Duodenal mucosa (tissue), 2 donors: ENCODE data around the gene SLC35A5.
"Not testable (repeated sequence)": the region's sequence is repeated elsewhere in the genome, so short reads cannot be mapped to it uniquely, and the experiment has no call there.

Experiments
- H3K27ac ChIP-seq: one replicate; pipeline ENCODE4 v1.7.0; 2013; ENCODE audit warnings: low read depth, low read length
- H3K27me3 ChIP-seq, 2 donors: one replicate each; pipeline ENCODE4 v1.7.0; 2013; ENCODE audit warnings: low read length in 2 of 2, control low read depth in 1 of 2; ENCODE audit not compliant: insufficient read depth in 2 of 2, control insufficient read depth in 1 of 2
- H3K36me3 ChIP-seq, 2 donors: one replicate each; pipeline ENCODE4 v1.7.0; 2013; ENCODE audit warnings: low read length in 2 of 2, control low read depth in 1 of 2; ENCODE audit not compliant: insufficient read depth in 2 of 2, control insufficient read depth in 1 of 2
- H3K4me1 ChIP-seq, 2 donors: one replicate each; pipeline ENCODE4 v1.7.0; 2013; ENCODE audit warnings: low read length in 2 of 2, control low read depth in 1 of 2; ENCODE audit not compliant: insufficient read depth in 2 of 2, control insufficient read depth in 1 of 2
- H3K4me3 ChIP-seq, 2 donors: one replicate each; pipeline ENCODE4 v1.7.0; 2013; ENCODE audit warnings: low read length in 2 of 2, low read depth in 1 of 2
- H3K9ac ChIP-seq, 2 donors: one replicate each; pipeline ENCODE4 v1.7.0; 2013; ENCODE audit warnings: low read length in 2 of 2, low read depth in 1 of 2
- H3K9me3 ChIP-seq, 2 donors: one replicate each; pipeline ENCODE4 v1.7.0; 2013; ENCODE audit warnings: low read length in 2 of 2, control low read depth in 1 of 2; ENCODE audit not compliant: control insufficient read depth in 1 of 2

The SLC35A5 gene

DNA sequence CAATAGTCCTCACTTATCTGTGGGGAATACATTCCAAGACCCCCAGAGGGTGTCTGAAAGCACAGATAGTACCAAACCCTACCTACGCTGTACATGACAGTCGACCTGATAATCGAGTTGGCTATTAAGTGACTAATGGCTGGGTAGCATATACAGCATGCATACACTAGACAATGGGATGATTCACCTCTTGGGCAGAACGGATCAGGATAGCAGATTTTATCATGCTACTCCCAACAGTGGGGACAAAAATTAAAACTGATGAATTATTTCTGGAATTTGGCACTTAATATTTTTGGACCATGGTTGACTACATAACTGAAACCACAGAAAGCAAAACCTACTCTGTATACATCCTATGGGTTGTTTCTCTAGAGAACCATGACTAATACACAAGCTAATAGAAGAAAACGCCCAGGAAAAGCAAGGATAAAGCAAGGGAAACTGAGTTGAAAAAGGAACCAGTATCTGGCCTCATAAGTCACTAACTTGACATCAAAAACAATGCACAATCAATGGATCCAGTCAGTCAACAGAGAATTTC is 15.6 kb upstream of the SLC35A5 start:
- Histone ChIP-seq H3K27me3 (no peaks in the 10 kb centered on the region), H3K4me1 (peaks cover 0 to 8% of the 10 kb centered on the region in 2 donors), H3K4me3 (no peak overlapping the region), H3K9me3 (no peaks in the 10 kb centered on the region), H3K36me3 (peaks cover 14 to 45% of the 10 kb centered on the region in 2 donors), H3K9ac (no peak overlapping the region), H3K27ac (no peak overlapping the region)

DNA sequence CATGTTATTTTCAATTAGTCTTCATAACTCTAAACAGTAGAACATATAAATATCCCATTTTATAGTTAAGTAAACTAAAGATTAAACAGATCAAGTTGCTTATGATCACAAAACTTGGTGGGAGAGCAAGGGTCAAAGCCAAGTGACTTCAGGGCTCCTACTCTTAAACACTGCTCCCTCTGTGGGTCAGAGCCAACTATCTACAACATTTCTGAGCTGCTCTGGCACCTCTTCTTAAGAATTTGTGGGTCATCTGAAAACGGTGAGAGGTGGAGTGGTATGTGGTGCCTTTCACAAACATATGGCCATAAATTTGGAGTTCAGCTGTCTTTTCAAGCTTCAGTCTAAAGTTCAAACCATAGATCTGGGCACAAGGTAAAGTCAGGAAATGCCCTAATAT is 11.0 kb upstream of the SLC35A5 start:
- Histone ChIP-seq H3K36me3 (peaks cover 11 to 31% of the 10 kb centered on the region in 2 donors), H3K9me3 (no peaks in the 10 kb centered on the region), H3K4me1 (peaks cover 0 to 12% of the 10 kb centered on the region in 2 donors), H3K4me3 (no peak overlapping the region), H3K27ac (no peak overlapping the region), H3K27me3 (no peaks in the 10 kb centered on the region), H3K9ac (no peak overlapping the region)

DNA sequence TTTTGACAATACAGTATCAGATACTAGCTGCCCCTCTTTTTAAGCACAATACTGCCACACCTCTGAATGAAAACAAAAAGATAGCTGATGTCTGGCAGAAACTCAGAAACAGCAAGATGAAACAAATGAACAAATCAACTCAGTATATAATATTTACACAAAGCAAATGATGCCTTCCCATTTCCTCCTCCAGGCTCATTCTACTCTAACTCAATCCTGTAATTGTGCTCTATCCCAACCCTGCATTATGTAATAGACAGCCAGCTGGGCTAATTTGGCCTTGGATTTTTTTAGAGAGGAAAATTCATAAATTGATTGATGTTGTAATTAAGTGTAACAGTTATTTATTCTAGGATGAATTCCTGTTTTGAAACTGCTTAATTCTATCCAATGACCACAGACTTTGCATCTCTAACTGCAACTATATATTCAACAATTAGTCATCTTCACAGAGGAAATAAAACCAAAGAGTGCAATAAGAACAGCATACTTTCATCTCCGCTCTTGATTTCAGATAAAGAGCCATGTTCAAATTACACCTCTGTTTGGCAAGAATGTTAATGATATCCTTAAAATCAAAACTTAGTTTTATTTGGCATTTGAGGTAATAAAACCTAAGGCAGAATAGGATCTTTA is 6.2 kb upstream of the SLC35A5 start:
- Histone ChIP-seq H3K27ac (no peak overlapping the region), H3K9ac (no peak overlapping the region), H3K27me3 (no peaks in the 10 kb centered on the region), H3K36me3 (no peaks in the 10 kb centered on the region), H3K4me3 (no peak overlapping the region), H3K4me1 (peaks cover 15 to 29% of the 10 kb centered on the region in 2 donors), H3K9me3 (no peaks in the 10 kb centered on the region)

DNA sequence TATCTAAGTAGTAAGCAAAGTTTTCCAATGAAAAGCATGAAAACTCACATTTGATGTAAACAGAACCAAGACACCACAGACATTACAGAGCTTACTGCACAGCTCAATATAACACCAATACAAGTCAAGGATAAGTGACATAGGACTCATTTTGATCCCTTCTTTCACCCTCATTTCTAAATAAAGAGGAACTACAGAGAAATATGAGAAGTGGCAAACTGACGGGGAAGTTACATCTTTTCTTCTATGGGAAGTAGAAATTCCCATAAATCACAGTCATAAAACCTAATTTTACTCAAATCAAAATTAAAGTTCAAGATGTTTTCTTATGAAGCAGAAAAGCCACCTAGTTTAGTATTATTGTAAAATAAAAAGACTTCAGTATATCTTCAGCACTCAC is 3.9 kb upstream of the SLC35A5 start:
- peaks cover 19 to 24% of the 10 kb centered on the region in 2 donors for H3K4me1 ChIP-seq

DNA sequence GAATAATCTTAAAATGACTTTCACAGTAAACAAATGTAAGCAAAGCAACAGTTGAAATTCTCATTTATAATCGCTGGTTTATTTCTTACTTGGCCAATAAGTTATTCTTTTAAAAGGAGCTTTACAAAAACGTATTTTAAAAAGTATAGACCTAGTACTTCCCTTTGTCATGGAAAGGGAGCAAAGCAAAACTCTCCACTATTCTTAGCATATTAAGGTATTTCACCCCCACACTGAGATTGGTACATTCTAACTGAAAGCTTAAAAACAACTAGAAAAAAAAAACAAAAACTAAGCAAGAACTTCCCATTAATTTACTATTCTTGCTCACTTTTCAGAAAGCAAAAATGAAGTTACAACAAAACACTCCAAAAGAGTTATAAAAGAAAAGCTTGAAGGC is 1.5 kb upstream of the SLC35A5 start:
- H3K27ac ChIP-seq = no peak overlapping the region
- no peaks in the 10 kb centered on the region for H3K36me3 ChIP-seq
- H3K9me3 ChIP-seq = no peaks in the 10 kb centered on the region
- peak overlapping the region; percentile 98 to 99 for H3K4me3 ChIP-seq
- H3K4me1 ChIP-seq = peaks cover 29 to 35% of the 10 kb centered on the region in 2 donors
- no peaks in the 10 kb centered on the region for H3K27me3 ChIP-seq
- peak overlapping the region; percentile 86 to 95 for H3K9ac ChIP-seq

More for the DNA sequence above, 3.9 kb upstream of the SLC35A5 start:
- H3K36me3 ChIP-seq = no peaks in the 10 kb centered on the region
- no peak overlapping the region for H3K27ac ChIP-seq
- H3K4me3 ChIP-seq = no peak overlapping the region
- H3K9me3 ChIP-seq = no peaks in the 10 kb centered on the region
- no peak overlapping the region for H3K9ac ChIP-seq
- H3K27me3 ChIP-seq = no peaks in the 10 kb centered on the region

DNA sequence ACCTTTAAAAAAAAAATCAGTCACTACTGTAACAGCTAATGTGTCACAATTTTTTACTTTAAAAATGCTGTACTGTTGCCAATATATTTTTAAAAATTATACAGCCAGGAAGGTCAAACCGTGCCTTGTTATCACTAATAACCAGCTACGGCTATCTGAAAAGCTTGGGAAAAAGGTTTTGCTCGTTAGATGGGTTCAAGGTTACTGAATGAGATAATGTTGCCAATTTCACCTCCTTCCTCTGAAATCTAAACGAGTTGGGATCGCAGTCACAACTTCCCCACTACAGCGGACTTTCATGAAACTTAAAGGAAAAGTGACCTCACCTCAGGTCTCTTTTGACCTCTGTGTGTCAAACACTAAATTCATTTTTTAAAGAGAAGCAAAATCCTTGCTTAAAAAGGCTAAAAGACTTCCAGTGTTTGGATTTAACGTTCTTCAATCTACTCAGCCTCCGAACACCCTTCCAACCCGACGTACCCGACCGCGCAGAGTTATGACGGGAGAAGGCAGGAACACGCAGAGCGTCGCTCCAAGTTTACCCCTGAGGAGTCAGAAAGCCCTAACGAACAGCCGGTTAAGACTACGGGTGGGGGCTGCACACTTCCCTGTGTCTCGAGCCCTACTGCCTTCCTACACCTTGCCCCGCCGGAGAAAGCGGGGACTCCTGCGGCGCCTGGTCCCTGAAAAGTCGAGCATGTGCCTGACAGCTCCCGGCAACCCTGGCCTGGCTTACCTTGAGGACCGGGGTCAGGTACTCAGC is 943 bp upstream of the SLC35A5 start:
- peaks cover 23 to 35% of the 10 kb centered on the region in 2 donors for H3K4me1 ChIP-seq
- H3K9me3 ChIP-seq = no peaks in the 10 kb centered on the region
- H3K27me3 ChIP-seq = no peaks in the 10 kb centered on the region
- peak overlapping the region; percentile 98 to 99 for H3K4me3 ChIP-seq
- H3K36me3 ChIP-seq = no peaks in the 10 kb centered on the region
- H3K9ac ChIP-seq = peak overlapping the region; percentile 86 to 95
- H3K27ac ChIP-seq = peak overlapping the region; percentile 98

DNA sequence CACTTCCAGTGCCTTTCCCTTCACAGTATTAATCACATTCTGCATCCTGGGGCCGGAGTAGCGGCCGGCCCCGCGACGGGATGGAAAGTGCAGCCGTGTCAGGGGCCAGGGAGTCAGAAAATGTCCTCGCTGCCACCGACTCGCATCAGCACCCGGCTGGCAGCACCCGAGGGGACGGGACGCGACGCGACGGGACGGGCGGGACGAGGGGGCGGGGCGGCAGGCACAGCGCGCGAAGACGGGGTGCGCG is 436 bp upstream of the SLC35A5 start:
- Histone ChIP-seq H3K27ac (peak overlapping the region; percentile 98), H3K9ac (peak overlapping the region; percentile 86 to 95), H3K36me3 (peaks cover 0 to 2% of the 10 kb centered on the region in 2 donors), H3K9me3 (no peaks in the 10 kb centered on the region), H3K4me1 (peaks cover 22 to 35% of the 10 kb centered on the region in 2 donors), H3K27me3 (no peaks in the 10 kb centered on the region), H3K4me3 (peak overlapping the region; percentile 98 to 99)

DNA sequence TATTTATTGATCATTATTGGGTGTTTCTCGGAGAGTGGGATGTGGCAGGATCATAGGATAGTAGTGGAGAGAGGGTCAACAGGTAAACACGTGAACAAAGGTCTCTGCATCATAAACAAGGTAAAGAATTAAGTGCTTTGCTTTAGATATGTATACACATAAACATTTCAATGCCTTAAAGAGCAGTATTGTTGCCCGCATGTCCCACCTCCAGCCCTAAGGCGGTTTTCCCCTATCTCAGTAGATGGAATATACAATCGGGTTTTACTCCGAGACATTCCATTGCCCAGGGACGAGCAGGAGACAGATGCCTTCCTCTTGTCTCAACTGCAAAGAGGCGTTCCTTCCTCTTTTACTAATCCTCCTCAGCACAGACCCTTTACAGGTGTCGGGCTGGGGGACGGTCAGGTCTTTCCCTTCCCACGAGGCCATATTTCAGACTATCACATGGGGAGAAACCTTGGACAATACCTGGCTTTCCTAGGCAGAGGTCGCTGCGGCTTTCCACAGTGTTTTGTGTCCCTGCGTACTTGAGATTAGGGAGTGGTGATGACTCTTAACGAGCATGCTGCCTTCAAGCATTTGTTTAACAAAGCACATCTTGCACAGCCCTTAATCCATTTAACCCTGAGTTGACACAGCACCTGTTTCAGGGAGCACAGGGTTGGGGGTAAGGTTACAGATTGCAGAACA is 2.5 kb downstream of the SLC35A5 start:
- H3K4me3 ChIP-seq = peak overlapping the region in 1 of 2 donors; percentile 25
- H3K27ac ChIP-seq, H3K9me3 ChIP-seq, H3K27me3 ChIP-seq, H3K9ac ChIP-seq: not testable (repeated sequence)
- H3K4me1 ChIP-seq = peaks cover 18 to 32% of the 10 kb centered on the region in 2 donors
- H3K36me3 ChIP-seq = peaks cover 3 to 12% of the 10 kb centered on the region in 2 donors

DNA sequence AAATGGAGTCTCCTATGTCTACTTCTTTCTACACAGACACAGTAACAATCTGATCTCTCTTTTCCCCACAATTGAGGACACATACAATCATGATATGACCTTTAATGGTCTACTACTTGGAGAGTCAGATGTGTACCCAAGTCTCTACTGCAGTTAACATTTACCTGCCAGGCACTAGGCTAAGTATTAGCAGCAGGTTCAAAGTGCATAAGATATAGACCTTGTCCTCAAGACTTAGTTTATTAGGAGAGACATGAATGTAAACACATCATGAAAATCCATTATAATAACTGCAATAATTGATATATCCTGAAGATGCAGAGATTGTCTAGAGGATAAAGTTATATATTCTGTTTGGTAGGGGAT is 3.1 kb downstream of the SLC35A5 start:
- Histone ChIP-seq H3K27ac (no peak overlapping the region), H3K9ac (no peak overlapping the region), H3K27me3 (no peaks in the 10 kb centered on the region), H3K4me3 (no peak overlapping the region), H3K36me3 (peaks cover 3 to 17% of the 10 kb centered on the region in 2 donors), H3K4me1 (peaks cover 13 to 27% of the 10 kb centered on the region in 2 donors), H3K9me3 (no peaks in the 10 kb centered on the region)

DNA sequence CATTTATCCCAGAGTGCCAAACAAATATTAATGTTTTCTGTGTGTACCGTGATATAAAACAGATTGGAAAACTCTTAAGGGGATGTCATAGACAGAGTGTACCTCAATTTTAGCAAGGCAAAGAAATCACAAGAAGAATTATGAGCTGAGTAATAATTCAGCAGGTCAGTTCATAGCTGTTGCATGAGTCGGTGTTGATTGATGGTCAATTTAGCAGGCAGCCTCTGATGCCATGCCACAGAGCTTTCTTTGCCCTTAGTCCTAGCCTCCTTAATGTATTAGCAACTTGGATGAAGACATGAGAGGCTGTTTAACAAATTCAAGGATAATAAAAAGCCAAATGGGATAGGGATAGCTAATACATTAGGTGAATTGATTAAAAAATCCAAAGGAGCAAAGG is 6.8 kb downstream of the SLC35A5 start:
- H3K9me3 ChIP-seq = no peaks in the 10 kb centered on the region
- H3K27me3 ChIP-seq = no peaks in the 10 kb centered on the region
- H3K4me1 ChIP-seq = peaks cover 0 to 9% of the 10 kb centered on the region in 2 donors
- no peak overlapping the region for H3K4me3 ChIP-seq
- no peak overlapping the region for H3K27ac ChIP-seq
- no peak overlapping the region for H3K9ac ChIP-seq
- peaks cover 7 to 37% of the 10 kb centered on the region in 2 donors for H3K36me3 ChIP-seq
